Heart left ventricle (tissue), 16 donors: Measurements from ENCODE around the gene MRPL9. TPM values are rescaled to one million over a fixed set of nuclear protein-coding genes. Genes with fewer than 3 reads are reported as not detected.
A peak's percentile ranks its signal among the peaks of the same experiment; 100 is the strongest.

Experiments used
- ATAC-seq, 4 donors: fragments of 200-7000 bp; cut with Tn5 transposase; one replicate each; pipeline ENCODE4 v1.9.1; 2020 to 2022; ENCODE audit warnings: moderate library complexity in 4 of 4, mild to moderate bottlenecking in 3 of 4, moderate number of reproducible peaks in 1 of 4
- DNase-seq, 5 donors: peaks; one replicate each; pipeline ENCODE4 v3.0.0-alpha.2; 2020
- H3K27ac ChIP-seq, 12 donors: fragments of 200-600 bp; sonication (generic) in 4 of 12; one replicate each; pipeline versions ENCODE4 v1.5.0 to v1.8.0; 2016 to 2022; ENCODE audit warnings: mild to moderate bottlenecking in 2 of 12
- H3K27me3 ChIP-seq, 9 donors: fragments of 200-600 bp; sonication (generic) in 2 of 9; one replicate each; pipeline versions ENCODE4 v1.5.1 to v1.8.0; 2016 to 2022; ENCODE audit warnings: mild to moderate bottlenecking in 3 of 9
- H3K36me3 ChIP-seq, 9 donors: fragments of 200-600 bp; sonication (generic) in 2 of 9; one replicate each; pipeline versions ENCODE4 v1.5.0 to v1.8.0; 2018 to 2022; ENCODE audit warnings: mild to moderate bottlenecking in 2 of 9
- H3K4me1 ChIP-seq, 12 donors: fragments of 200-600 bp; sonication (generic) in 4 of 12; one replicate each; pipeline versions ENCODE4 v1.5.0 to v1.8.0; 2016 to 2022; ENCODE audit warnings: mild to moderate bottlenecking in 3 of 12
- H3K4me3 ChIP-seq, 12 donors: fragments of 200-600 bp; sonication (generic) in 4 of 12; one replicate each; pipeline versions ENCODE4 v1.5.0 to v1.8.0; 2017 to 2022; ENCODE audit warnings: mild to moderate bottlenecking in 9 of 12, moderate library complexity in 4 of 12
- H3K9me3 ChIP-seq, 12 donors: fragments of 200-600 bp; sonication (generic) in 4 of 12; one replicate each; pipeline versions ENCODE4 v1.5.0 to v1.8.0; 2016 to 2022; ENCODE audit warnings: mild to moderate bottlenecking in 1 of 12
- POLR2A ChIP-seq, 2 donors: fragments of 450-650 bp; IDR thresholded peaks; one replicate each; pipeline ENCODE4 v1.6.1; 2017; ENCODE audit warnings: antibody characterized with exemption in 2 of 2, mild to moderate bottlenecking in 2 of 2, moderate library complexity in 2 of 2
- WGBS, 4 donors: extraction: QIAGEN DNeasy Blood & Tissue Kit in 2 of 4; methylation state at CpG; one replicate each; pipeline versions ENCODE4 v1.1.5 to v1.1.7; 2013 to 2018; 5-methylcytosine and 5-hydroxymethylcytosine counted together
- intact Hi-C, 10 donors: fragments of 100-400 bp; cut with DNase I; formaldehyde crosslinking; loops; one replicate each; pipeline versions ENCODE4 v1.11.1 to v1.14.2; 2022
- polyA plus RNA-seq, 2 donors: library from polyadenylated mRNA; stranded (reverse); fragments of 200-250 nt; gene quantifications; one replicate each; pipeline ENCODE4 v1.2.3, GENCODE V29; 2013
- total RNA-seq, 9 donors: library from RNA; depleted of rRNA in 2 of 9; stranded (reverse); fragments of >200 nt in 2 of 9; fragmentation: NEBNext Ultra II Directional in 3 of 9; extraction: Animal tissue kit (Norgen Biotek cat#: 25700) in 3 of 9; gene quantifications; one replicate each; pipeline versions ENCODE4 v1.1.0 to v1.2.4, GENCODE V29; 2016 to 2023
- TF ChIP-seq, protein P1 (sequence below), 12 donors: fragments of 200-600 bp; sonication (generic) in 4 of 12; IDR thresholded peaks; one replicate each; pipeline versions ENCODE4 v1.5.0 to v1.8.0; 2018 to 2022; ENCODE audit warnings: antibody characterized with exemption in 12 of 12, mild to moderate bottlenecking in 5 of 12
- donor health status: ischemic (EF 13 %, LVEDD 7.1; RV severe dilation, severe dysfunction).
- donor health status: healthy with polysubstance abuse.
- donor health status: DM: no; HTN: yes; CAD: no.
- donor health status: DM: no; HTN: no; CAD: no.
- donor health status: ischemic (EF 25% LVEDD 6.9; RV normal size, moderate dysfunction).
- donor health status: ischemic (EF 25% LVEDD 5.7; RV mildly dilated, moderate dysfunction).
- donor health status: healthy.
- donor health status: DM: yes; HTN: yes; CAD: no.
- donor health status: ischemic (EF 35%, LVEDD 5.7; RV mildly dilated, moderate dysfunction).
- donor health status: nonischemic (EF 11% LVEDD 7.7; RV severe dilation, severe dysfunction).
- donor health status: DM: yes; HTN: yes; CAD: no.
- donor health status: PGD.
- donor health status: ischemic (EF 29% LVEDD 5.4; RV normal size, mild dysfunction).
- donor health status: nonischemic (EF 23%, LVEDD 6.1; RV moderate dilation, normal function).

Gene MRPL9
- total and polyA plus RNA-seq, 11 donors, result 35.8 to 57.9 (median 46.3) TPM

DNA sequence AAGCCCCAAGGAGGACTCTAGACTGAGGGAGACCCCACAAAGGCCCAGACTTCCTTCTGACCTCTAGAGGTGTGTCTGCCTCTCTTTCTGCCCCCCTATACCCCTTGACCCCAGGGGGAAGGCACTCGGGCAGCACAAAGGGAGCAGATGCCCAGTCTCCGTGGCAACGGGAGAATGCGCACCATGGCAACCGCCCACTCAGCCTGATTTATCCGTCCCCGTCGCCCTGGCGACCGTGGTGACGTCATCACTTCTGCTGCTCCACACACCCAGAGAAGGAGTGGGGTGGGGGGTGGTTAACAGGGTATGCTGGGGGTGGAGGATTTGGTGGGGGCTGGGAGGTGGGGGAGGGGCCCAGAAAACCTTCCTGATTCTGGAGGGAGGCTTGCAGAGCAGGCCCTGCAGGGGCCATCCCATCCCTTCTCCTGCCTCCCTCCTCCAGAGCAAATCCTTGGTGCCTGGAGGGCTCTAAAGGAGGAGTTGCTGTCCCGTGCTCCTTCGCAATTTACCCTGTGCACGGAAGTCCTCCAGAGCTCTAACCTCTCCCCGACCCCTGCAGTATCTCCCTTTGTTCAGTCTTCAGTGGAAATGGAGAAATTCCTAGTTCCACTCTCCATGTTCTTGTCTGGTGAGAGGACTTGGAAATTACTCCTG, 53.0 kb downstream of the MRPL9 start:
- Histone ChIP-seq H3K27ac (no peak overlapping the region), H3K36me3 (no peaks in the 10 kb centered on the region), H3K4me1 (no peaks in the 10 kb centered on the region), H3K27me3 (peaks cover 0 to 17% (median 1%) of the 10 kb centered on the region in 9 donors), H3K9me3 (no peaks in the 10 kb centered on the region), H3K4me3 (no peak overlapping the region)
- ATAC-seq, result no peak
- TF ChIP-seq POLR2A (IDR thresholded peaks at IDR 0.05), result no peak
- TF ChIP-seq, protein P1, sequence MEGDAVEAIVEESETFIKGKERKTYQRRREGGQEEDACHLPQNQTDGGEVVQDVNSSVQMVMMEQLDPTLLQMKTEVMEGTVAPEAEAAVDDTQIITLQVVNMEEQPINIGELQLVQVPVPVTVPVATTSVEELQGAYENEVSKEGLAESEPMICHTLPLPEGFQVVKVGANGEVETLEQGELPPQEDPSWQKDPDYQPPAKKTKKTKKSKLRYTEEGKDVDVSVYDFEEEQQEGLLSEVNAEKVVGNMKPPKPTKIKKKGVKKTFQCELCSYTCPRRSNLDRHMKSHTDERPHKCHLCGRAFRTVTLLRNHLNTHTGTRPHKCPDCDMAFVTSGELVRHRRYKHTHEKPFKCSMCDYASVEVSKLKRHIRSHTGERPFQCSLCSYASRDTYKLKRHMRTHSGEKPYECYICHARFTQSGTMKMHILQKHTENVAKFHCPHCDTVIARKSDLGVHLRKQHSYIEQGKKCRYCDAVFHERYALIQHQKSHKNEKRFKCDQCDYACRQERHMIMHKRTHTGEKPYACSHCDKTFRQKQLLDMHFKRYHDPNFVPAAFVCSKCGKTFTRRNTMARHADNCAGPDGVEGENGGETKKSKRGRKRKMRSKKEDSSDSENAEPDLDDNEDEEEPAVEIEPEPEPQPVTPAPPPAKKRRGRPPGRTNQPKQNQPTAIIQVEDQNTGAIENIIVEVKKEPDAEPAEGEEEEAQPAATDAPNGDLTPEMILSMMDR (IDR thresholded peaks at IDR 0.05), result no peak
- 34 to 53% (median 40%) methylated on average over 15 of the region's 15 CpGs for WGBS, 4 donors
- peak in 1 of 5 donors; percentile 51 for DNase-seq
- intact Hi-C loops, result no loop called here

Other genes with a start within 250 kb of the MRPL9 start
- gene TUFT1, start 223.2 kb downstream of the MRPL9 start, total RNA-seq, result 10 to 100 TPM in 1 of 9 donors, 1 to 10 TPM in 8; 2.1 to 13.6 (median 4.3) TPM
- 1 to 10 TPM; 2.4 to 5.0 TPM for gene TUFT1, start 223.2 kb downstream of the MRPL9 start, polyA plus RNA-seq
- 10 to 100 TPM; 21.6 to 39.4 (median 33.2) TPM for gene SNX27, start 151.4 kb downstream of the MRPL9 start, total RNA-seq
- gene SNX27, start 151.4 kb downstream of the MRPL9 start, polyA plus RNA-seq, result 10 to 100 TPM in 1 of 2 donors, 1 to 10 TPM in 1; 9.6 to 17.6 TPM
- not detected for gene CELF3, start 46.7 kb downstream of the MRPL9 start, total RNA-seq
- gene CELF3, start 46.7 kb downstream of the MRPL9 start, polyA plus RNA-seq, result not detected
- gene RIIAD1, start 42.0 kb downstream of the MRPL9 start, total RNA-seq, result 10 to 100 TPM in 2 of 9 donors, 1 to 10 TPM in 6, not detected in 1; 2.3 to 20.8 (median 6.0) TPM
- gene RIIAD1, start 42.0 kb downstream of the MRPL9 start, polyA plus RNA-seq, result 10 to 100 TPM in 1 of 2 donors, not detected in 1; 13.1 TPM
- 1 to 10 TPM; 3.2 to 9.8 (median 4.8) TPM for gene TDRKH, start 27.0 kb upstream of the MRPL9 start, total RNA-seq
- 1 to 10 TPM; 2.7 to 6.5 TPM for gene TDRKH, start 27.0 kb upstream of the MRPL9 start, polyA plus RNA-seq
- gene LINGO4, start 41.9 kb upstream of the MRPL9 start, total RNA-seq, result 1 to 10 TPM in 1 of 9 donors, under 1 TPM in 8; 0.37 to 1.0 (median 0.60) TPM
- gene LINGO4, start 41.9 kb upstream of the MRPL9 start, polyA plus RNA-seq, result under 1 TPM; 0.11 to 0.38 TPM
- 10 to 100 TPM in 6 of 9 donors, 1 to 10 TPM in 3; 3.6 to 58.9 (median 12.4) TPM for gene RORC, start 68.3 kb upstream of the MRPL9 start, total RNA-seq
- gene RORC, start 68.3 kb upstream of the MRPL9 start, polyA plus RNA-seq, result 10 to 100 TPM in 1 of 2 donors, 1 to 10 TPM in 1; 6.8 to 11.8 TPM
- under 1 TPM in 2 of 9 donors, not detected in 7; 0.14 to 0.28 TPM for gene C2CD4D, start 76.3 kb upstream of the MRPL9 start, total RNA-seq
- gene C2CD4D, start 76.3 kb upstream of the MRPL9 start, polyA plus RNA-seq, result not detected
- under 1 TPM in 1 of 9 donors, not detected in 8; 0.52 TPM for gene THEM5, start 90.2 kb upstream of the MRPL9 start, total RNA-seq
- gene THEM5, start 90.2 kb upstream of the MRPL9 start, polyA plus RNA-seq, result not detected
- gene THEM4, start 146.0 kb upstream of the MRPL9 start, total RNA-seq, result 10 to 100 TPM; 14.2 to 17.0 (median 15.0) TPM
- gene THEM4, start 146.0 kb upstream of the MRPL9 start, polyA plus RNA-seq, result 10 to 100 TPM; 14.8 to 25.5 TPM
- 100 to 1,000 TPM in 7 of 9 donors, 10 to 100 TPM in 2; 55.5 to 403 (median 156) TPM for gene S100A10, start 230.4 kb upstream of the MRPL9 start, total RNA-seq
- 100 to 1,000 TPM; 258 to 387 TPM for gene S100A10, start 230.4 kb upstream of the MRPL9 start, polyA plus RNA-seq